ENCODE measurements around the gene ARAP2.

Gene ARAP2

GRCh38 chr4:36215627-36216026 is 28.7 kb downstream of the ARAP2 start:
- TF ChIP-seq CTCF (conservative IDR thresholded peaks at IDR 0.05; ENCODE audit: low read length) (no peak), EZH2phosphoT487 (IDR thresholded peaks at IDR 0.05; ENCODE audit: borderline replicate concordance) (no peak)
- H3K9ac ChIP-seq (ENCODE audit: low read depth, low read length, poor library complexity, severe bottlenecking) = no peak overlapping the region
- peaks cover 65% of the 10 kb centered on the region for H3K79me2 ChIP-seq (ENCODE audit: insufficient read depth, low read length)

GRCh38 chr4:36214735-36215485 is 29.4 kb downstream of the ARAP2 start:
- H2AFZ ChIP-seq (ENCODE audit: low read length) = no peak overlapping the region
- no peaks in the 10 kb centered on the region for H3K9me2 ChIP-seq (replicated peaks; ENCODE audit: low read depth, low read length)
- H3K4me2 ChIP-seq (ENCODE audit: low read depth, low read length, poor library complexity, severe bottlenecking) = no peak overlapping the region
- H3K4me1 ChIP-seq (ENCODE audit: insufficient read depth, low read length, poor library complexity, severe bottlenecking) = peaks cover 22% of the 10 kb centered on the region
- H3K9ac ChIP-seq (ENCODE audit: low read depth, low read length, poor library complexity, severe bottlenecking) = no peak overlapping the region
- H3K4me3 ChIP-seq (ENCODE audit: low read length, poor library complexity, severe bottlenecking) = no peak overlapping the region
- no peaks in the 10 kb centered on the region for H3K27me3 ChIP-seq (ENCODE audit: insufficient read depth, low read length, poor library complexity, severe bottlenecking)
- no peaks in the 10 kb centered on the region for H4K20me1 ChIP-seq (ENCODE audit: insufficient read depth, low read length, poor library complexity, severe bottlenecking)
- TF ChIP-seq EZH2phosphoT487 (IDR thresholded peaks at IDR 0.05; ENCODE audit: borderline replicate concordance) = no peak
- no peak for TF ChIP-seq CTCF (conservative IDR thresholded peaks at IDR 0.05; ENCODE audit: low read length)
- H3K36me3 ChIP-seq (ENCODE audit: insufficient read depth, low read length) = peaks cover 14% of the 10 kb centered on the region; the same call in 1 of the 2 replicates
- H3K79me2 ChIP-seq (ENCODE audit: insufficient read depth, low read length) = peaks cover 58% of the 10 kb centered on the region
- H3F3A ChIP-seq (ENCODE audit: low read depth) = no peaks in the 10 kb centered on the region
- no peaks in the 10 kb centered on the region for H3K9me3 ChIP-seq (ENCODE audit: insufficient read depth, low read depth, low read length)

More at GRCh38 chr4:36215627-36216026, 28.7 kb downstream of the ARAP2 start:
- H3K9me3 ChIP-seq (ENCODE audit: insufficient read depth, low read depth, low read length) = no peaks in the 10 kb centered on the region
- no peaks in the 10 kb centered on the region for H4K20me1 ChIP-seq (ENCODE audit: insufficient read depth, low read length, poor library complexity, severe bottlenecking)
- H3K4me1 ChIP-seq (ENCODE audit: insufficient read depth, low read length, poor library complexity, severe bottlenecking) = peaks cover 21% of the 10 kb centered on the region
- H2AFZ ChIP-seq (ENCODE audit: low read length) = no peak overlapping the region
- H3K36me3 ChIP-seq (ENCODE audit: insufficient read depth, low read length) = peaks cover 7% of the 10 kb centered on the region; the same call in 1 of the 2 replicates
- H3K4me2 ChIP-seq (ENCODE audit: low read depth, low read length, poor library complexity, severe bottlenecking) = no peak overlapping the region
- no peaks in the 10 kb centered on the region for H3F3A ChIP-seq (ENCODE audit: low read depth)
- no peaks in the 10 kb centered on the region for H3K9me2 ChIP-seq (replicated peaks; ENCODE audit: low read depth, low read length)
- no peak overlapping the region for H3K4me3 ChIP-seq (ENCODE audit: low read length, poor library complexity, severe bottlenecking)
- H3K27me3 ChIP-seq (ENCODE audit: insufficient read depth, low read length, poor library complexity, severe bottlenecking) = no peaks in the 10 kb centered on the region

GRCh38 chr4:36213977-36214376 is 30.3 kb downstream of the ARAP2 start:
- Histone ChIP-seq H3F3A (ENCODE audit: low read depth) (no peaks in the 10 kb centered on the region), H3K4me3 (ENCODE audit: low read length, poor library complexity, severe bottlenecking) (no peak overlapping the region), H2AFZ (ENCODE audit: low read length) (no peak overlapping the region), H3K79me2 (ENCODE audit: insufficient read depth, low read length) (peaks cover 50% of the 10 kb centered on the region), H4K20me1 (ENCODE audit: insufficient read depth, low read length, poor library complexity, severe bottlenecking) (no peaks in the 10 kb centered on the region), H3K9me3 (ENCODE audit: insufficient read depth, low read depth, low read length) (no peaks in the 10 kb centered on the region), H3K4me1 (ENCODE audit: insufficient read depth, low read length, poor library complexity, severe bottlenecking) (peaks cover 30% of the 10 kb centered on the region), H3K4me2 (ENCODE audit: low read depth, low read length, poor library complexity, severe bottlenecking) (peak overlapping the region; percentile 2), H3K9ac (ENCODE audit: low read depth, low read length, poor library complexity, severe bottlenecking) (no peak overlapping the region), H3K27me3 (ENCODE audit: insufficient read depth, low read length, poor library complexity, severe bottlenecking) (no peaks in the 10 kb centered on the region), H3K9me2 (replicated peaks; ENCODE audit: low read depth, low read length) (no peaks in the 10 kb centered on the region), H3K36me3 (ENCODE audit: insufficient read depth, low read length) (peaks cover 18% of the 10 kb centered on the region; the same call in 1 of the 2 replicates)
- TF ChIP-seq EZH2phosphoT487 (IDR thresholded peaks at IDR 0.05; ENCODE audit: borderline replicate concordance) = no peak
- no peak for TF ChIP-seq CTCF (conservative IDR thresholded peaks at IDR 0.05; ENCODE audit: low read length)

Measured in Loucy (cell line).